ENCODE data around the gene SLC9A6. TPM values are rescaled to one million over a fixed set of nuclear protein-coding genes. Genes with fewer than 3 reads are reported as not detected.

Gene SLC9A6
- total RNA-seq, 1 donor = 21.0 TPM

GRCh38 chrX:136025091-136025490 is 39.9 kb downstream of the SLC9A6 start:
- H3K79me2 ChIP-seq (ENCODE audit: insufficient read depth, low read length) = no peaks in the 10 kb centered on the region
- no peak for TF ChIP-seq CTCF (IDR thresholded peaks at IDR 0.05; ENCODE audit: extremely low read depth, low read depth, low read length)
- no peak overlapping the region for H3K4me2 ChIP-seq (ENCODE audit: insufficient read depth, low read length)
- H3K36me3 ChIP-seq (ENCODE audit: insufficient read depth, low read length) = no peaks in the 10 kb centered on the region
- H4K20me1 ChIP-seq (ENCODE audit: insufficient read depth, low read length) = no peaks in the 10 kb centered on the region
- peaks cover 6% of the 10 kb centered on the region for H3K4me1 ChIP-seq (ENCODE audit: insufficient read depth, low read length)
- no peak overlapping the region for H2AFZ ChIP-seq (ENCODE audit: low read length)
- no peak for DNase-seq (ENCODE audit: insufficient read length, low spot score, missing footprints)
- no peak overlapping the region for H3K4me3 ChIP-seq (ENCODE audit: insufficient read depth, low read length)
- no peaks in the 10 kb centered on the region for H3K27me3 ChIP-seq (ENCODE audit: insufficient read depth, low read length)
- H3K9me3 ChIP-seq (ENCODE audit: low read depth, low read length) = no peaks in the 10 kb centered on the region
- no peak overlapping the region for H3K27ac ChIP-seq (ENCODE audit: low read depth, low read length)

- Histone ChIP-seq H4K20me1 (ENCODE audit: insufficient read depth, low read length) (no peaks in the 10 kb centered on the region), H3K4me2 (ENCODE audit: insufficient read depth, low read length) (no peak overlapping the region), H2AFZ (ENCODE audit: low read length) (no peak overlapping the region), H3K9me3 (ENCODE audit: low read depth, low read length) (no peaks in the 10 kb centered on the region), H3K36me3 (ENCODE audit: insufficient read depth, low read length) (no peaks in the 10 kb centered on the region), H3K27ac (ENCODE audit: low read depth, low read length) (no peak overlapping the region), H3K79me2 (ENCODE audit: insufficient read depth, low read length) (no peaks in the 10 kb centered on the region), H3K4me3 (ENCODE audit: insufficient read depth, low read length) (no peak overlapping the region), H3K4me1 (ENCODE audit: insufficient read depth, low read length) (peaks cover 16% of the 10 kb centered on the region), H3K27me3 (ENCODE audit: insufficient read depth, low read length) (no peaks in the 10 kb centered on the region)
- no peak for DNase-seq (ENCODE audit: insufficient read length, low spot score, missing footprints)
- peak; percentile 73 for TF ChIP-seq CTCF (IDR thresholded peaks at IDR 0.05; ENCODE audit: extremely low read depth, low read depth, low read length)
Observed at GRCh38 chrX:136028383-136028984, 43.2 kb downstream of the SLC9A6 start.

GRCh38 chrX:136029766-136030165 is 44.5 kb downstream of the SLC9A6 start:
- H3K9me3 ChIP-seq (ENCODE audit: low read depth, low read length) = no peaks in the 10 kb centered on the region
- peak overlapping the region; percentile 91 for H3K27ac ChIP-seq (ENCODE audit: low read depth, low read length)
- H4K20me1 ChIP-seq (ENCODE audit: insufficient read depth, low read length) = no peaks in the 10 kb centered on the region
- peak overlapping the region; percentile 62 for H3K4me2 ChIP-seq (ENCODE audit: insufficient read depth, low read length)
- H3K79me2 ChIP-seq (ENCODE audit: insufficient read depth, low read length) = no peaks in the 10 kb centered on the region
- H3K4me3 ChIP-seq (ENCODE audit: insufficient read depth, low read length) = no peak overlapping the region
- no peaks in the 10 kb centered on the region for H3K36me3 ChIP-seq (ENCODE audit: insufficient read depth, low read length)
- no peaks in the 10 kb centered on the region for H3K27me3 ChIP-seq (ENCODE audit: insufficient read depth, low read length)
- TF ChIP-seq CTCF (IDR thresholded peaks at IDR 0.05; ENCODE audit: extremely low read depth, low read depth, low read length) = no peak
- no peak for DNase-seq (ENCODE audit: insufficient read length, low spot score, missing footprints)
- H3K4me1 ChIP-seq (ENCODE audit: insufficient read depth, low read length) = peaks cover 16% of the 10 kb centered on the region
- H2AFZ ChIP-seq (ENCODE audit: low read length) = no peak overlapping the region

- Histone ChIP-seq H3K4me2 (ENCODE audit: insufficient read depth, low read length) (peak overlapping the region; percentile 62), H3K27me3 (ENCODE audit: insufficient read depth, low read length) (no peaks in the 10 kb centered on the region), H3K27ac (ENCODE audit: low read depth, low read length) (peak overlapping the region; percentile 91), H3K79me2 (ENCODE audit: insufficient read depth, low read length) (no peaks in the 10 kb centered on the region), H4K20me1 (ENCODE audit: insufficient read depth, low read length) (no peaks in the 10 kb centered on the region), H3K4me3 (ENCODE audit: insufficient read depth, low read length) (peak overlapping the region; percentile 11), H3K4me1 (ENCODE audit: insufficient read depth, low read length) (peaks cover 16% of the 10 kb centered on the region), H2AFZ (ENCODE audit: low read length) (no peak overlapping the region), H3K9me3 (ENCODE audit: low read depth, low read length) (no peaks in the 10 kb centered on the region), H3K36me3 (ENCODE audit: insufficient read depth, low read length) (no peaks in the 10 kb centered on the region)
- no peak for DNase-seq (ENCODE audit: insufficient read length, low spot score, missing footprints)
- no peak for TF ChIP-seq CTCF (IDR thresholded peaks at IDR 0.05; ENCODE audit: extremely low read depth, low read depth, low read length)
Observed at GRCh38 chrX:136030303-136031191, 45.3 kb downstream of the SLC9A6 start.

Data from osteoblast (primary cell).